VCaP (cell line): ENCODE results near the gene DR1.
"Not testable (repeated sequence)": the region's sequence is repeated elsewhere in the genome, so short reads cannot be mapped to it uniquely, and the experiment has no call there.

Experiments used
- H3K27ac ChIP-seq: fragments of 450-650 bp; 2 replicates; pipeline ENCODE4 v1.5.1; 2017
- TF ChIP-seq, protein P1 (sequence below): fragments of 450-650 bp; conservative IDR thresholded peaks from 2 replicates; pipeline ENCODE4 v1.5.1; 2017; ENCODE audit warnings: mild to moderate bottlenecking, moderate library complexity

DR1 gene

DNA sequence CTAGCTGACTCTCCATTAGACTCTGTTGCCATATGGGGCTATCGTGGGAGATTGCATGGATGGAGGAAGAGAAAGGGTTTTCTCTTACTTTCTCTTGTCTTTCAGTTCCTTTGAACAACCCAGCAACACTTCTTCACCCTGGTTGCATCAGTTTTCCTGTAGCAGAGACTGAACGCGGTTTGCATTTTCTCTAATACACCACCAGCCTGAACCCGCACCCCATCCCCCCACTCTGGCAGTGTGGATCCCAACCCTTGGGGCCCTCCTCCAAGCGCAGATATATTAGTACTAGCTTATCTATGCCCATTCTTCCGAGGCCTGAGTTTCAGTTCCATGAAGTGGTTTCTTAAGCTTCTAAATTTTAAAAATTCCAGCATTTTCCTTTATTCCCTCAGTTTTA, 12.6 kb downstream of the DR1 start:
- TF ChIP-seq, protein P1, sequence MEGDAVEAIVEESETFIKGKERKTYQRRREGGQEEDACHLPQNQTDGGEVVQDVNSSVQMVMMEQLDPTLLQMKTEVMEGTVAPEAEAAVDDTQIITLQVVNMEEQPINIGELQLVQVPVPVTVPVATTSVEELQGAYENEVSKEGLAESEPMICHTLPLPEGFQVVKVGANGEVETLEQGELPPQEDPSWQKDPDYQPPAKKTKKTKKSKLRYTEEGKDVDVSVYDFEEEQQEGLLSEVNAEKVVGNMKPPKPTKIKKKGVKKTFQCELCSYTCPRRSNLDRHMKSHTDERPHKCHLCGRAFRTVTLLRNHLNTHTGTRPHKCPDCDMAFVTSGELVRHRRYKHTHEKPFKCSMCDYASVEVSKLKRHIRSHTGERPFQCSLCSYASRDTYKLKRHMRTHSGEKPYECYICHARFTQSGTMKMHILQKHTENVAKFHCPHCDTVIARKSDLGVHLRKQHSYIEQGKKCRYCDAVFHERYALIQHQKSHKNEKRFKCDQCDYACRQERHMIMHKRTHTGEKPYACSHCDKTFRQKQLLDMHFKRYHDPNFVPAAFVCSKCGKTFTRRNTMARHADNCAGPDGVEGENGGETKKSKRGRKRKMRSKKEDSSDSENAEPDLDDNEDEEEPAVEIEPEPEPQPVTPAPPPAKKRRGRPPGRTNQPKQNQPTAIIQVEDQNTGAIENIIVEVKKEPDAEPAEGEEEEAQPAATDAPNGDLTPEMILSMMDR, result no peak
- H3K27ac ChIP-seq, result no peak overlapping the region

DNA sequence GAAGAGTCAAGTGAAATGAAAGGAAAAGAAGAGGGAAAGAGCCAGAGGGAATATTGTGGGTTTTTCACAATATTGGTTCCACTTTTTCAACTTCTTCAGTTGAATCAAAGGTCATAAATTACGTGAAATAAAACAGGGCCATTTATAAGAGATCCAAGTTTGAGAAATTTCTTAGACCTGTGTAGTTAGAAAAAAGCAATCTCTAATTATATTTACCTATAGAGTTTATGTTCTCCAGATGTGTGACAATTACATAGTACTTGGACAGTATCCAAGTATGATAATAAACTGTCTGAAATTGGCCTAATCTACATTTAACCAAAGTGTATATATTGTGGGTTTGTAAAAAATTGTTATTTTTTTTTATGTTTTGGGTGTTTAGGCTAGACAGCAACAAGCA, 14.4 kb downstream of the DR1 start:
- no peak overlapping the region for H3K27ac ChIP-seq
- TF ChIP-seq, protein P1, result no peak

DNA sequence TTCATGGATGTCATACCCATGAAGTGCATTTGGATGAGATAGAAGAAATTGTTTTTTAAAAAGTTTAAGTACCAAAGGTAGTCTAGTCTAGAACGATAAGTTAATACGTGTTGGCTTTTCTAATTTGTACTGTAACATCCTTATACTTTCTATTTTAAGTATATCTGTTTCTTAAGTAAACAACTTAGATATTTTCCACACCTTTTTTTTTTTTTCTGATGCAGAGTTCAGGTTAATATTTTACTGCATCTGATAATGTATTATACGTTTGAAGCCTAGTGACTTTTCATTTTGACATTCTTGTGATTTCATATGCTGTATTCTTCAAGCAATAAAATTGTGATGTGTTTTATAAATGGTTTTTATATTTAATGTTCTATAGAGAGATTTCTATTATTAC, 16.5 kb downstream of the DR1 start:
- TF ChIP-seq, protein P1, result no peak

DNA sequence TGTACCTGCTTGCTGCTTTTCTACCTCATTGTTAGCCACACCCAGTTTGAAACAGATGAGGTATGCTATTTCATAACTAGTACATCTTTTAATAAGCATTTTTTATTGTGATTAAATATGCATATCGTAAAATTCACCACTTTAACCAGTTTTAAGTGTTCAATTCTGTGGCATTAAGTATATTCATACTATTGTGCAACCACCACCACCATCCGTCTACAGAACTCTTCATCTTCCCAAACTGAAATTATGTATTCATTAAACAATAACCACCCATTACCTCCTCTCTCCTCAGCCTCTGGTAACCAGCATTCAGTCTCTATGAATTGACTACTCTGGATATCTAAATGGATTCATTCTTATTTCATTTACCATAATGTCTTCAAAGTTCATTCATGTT, 20.1 kb downstream of the DR1 start:
- H3K27ac ChIP-seq, result no peak overlapping the region
- TF ChIP-seq, protein P1, result no peak

More for the DNA sequence above, 16.5 kb downstream of the DR1 start:
- no peak overlapping the region for H3K27ac ChIP-seq

DNA sequence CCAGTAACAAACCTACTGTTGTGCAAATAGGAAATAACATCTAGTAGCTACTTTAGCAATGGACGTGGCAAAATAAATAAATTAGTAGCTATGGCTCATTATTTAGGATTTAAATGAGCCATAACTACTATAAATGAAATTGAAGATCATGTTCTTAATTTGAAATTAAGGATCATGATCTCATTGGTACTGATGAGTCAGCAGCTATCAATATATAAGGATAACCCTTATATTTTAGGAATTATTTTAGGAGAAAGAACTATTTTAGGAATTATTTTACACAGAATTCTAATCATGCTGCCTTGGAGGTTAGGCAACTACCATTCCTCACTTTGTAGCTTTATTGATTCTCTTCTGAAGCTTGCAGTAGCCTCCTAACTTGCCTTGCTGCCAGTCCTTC, 24.0 kb downstream of the DR1 start:
- TF ChIP-seq, protein P1, result no peak
- no peak overlapping the region for H3K27ac ChIP-seq

DNA sequence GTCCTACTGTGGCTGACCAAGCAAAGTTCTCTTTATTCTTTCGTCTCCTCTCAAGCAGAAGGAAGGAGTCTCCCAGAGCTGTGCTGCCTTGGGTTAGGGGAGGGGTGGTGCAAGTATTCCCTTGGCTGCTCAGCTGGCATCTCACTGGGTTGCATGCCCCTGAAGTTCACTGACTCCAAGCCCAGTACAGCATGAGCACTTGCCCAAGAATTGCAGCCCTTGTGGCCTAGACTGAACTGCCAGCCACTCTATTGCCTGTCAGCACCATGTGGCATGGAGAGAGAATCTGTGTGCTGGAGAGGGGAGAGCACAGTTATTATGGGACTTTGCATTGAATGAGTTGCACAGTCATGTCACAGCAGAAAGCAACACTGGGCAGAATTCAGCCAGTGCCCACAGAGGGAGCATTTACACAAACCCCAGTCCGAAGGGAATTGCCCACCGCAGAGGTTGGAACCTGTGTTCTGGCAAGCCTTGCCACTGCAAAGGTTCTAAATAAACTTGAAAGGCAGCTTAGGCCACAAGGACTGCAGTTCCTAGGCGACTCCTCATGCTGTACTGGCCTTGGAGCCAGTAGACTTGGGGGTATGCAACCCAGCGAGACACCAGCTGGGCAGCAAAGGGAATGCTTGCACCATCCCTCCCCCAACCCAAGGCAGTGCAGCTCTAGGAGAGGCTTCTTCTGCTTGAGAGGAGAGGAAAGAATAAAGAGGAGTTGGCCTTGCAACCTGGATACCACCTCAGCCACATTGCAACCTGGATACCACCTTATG, 28.8 kb downstream of the DR1 start:
- TF ChIP-seq, protein P1, result no peak
- no peak overlapping the region for H3K27ac ChIP-seq

DNA sequence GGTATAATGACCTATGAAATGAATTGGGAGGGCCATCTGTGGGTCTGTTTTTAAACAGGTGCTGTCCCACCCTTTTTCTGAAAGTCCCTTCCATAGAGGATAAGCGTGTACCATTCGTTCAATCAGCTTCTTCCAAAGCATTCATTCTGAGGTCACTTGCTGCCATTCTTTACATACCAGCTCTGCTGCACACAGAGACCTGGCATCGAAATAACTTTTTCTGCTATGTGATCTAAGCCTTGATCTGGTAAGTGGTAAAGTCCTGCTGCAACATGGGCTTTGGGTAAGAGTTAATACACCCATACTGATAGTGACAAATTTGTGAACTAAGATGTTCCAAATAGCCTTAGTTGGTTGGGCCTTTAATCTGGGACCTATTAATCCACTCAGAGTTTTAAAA, 38.9 kb downstream of the DR1 start:
- H3K27ac ChIP-seq, result no peak overlapping the region
- TF ChIP-seq, protein P1, result no peak

DNA sequence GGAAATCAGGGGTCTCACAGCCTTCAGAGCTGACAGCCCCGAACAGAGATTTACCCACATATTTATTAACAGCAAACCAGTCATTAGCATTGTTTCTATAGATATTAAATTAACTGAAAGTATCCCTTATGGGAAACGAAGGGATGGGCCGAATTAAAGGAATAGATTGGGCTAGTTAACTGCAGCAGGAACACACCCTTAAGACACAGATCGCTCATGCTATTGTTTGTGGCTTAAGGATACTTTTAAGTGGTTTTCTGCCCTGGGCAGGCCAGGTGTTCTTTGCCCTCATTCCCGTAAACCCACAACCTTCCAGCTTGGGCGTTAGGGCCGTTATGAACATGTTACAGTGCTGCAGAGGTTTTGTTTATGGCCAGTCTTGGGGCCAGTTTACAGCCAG, 40.6 kb downstream of the DR1 start:
- H3K27ac ChIP-seq, result not testable (repeated sequence)
